ENCODE measurements around the gene KCNH3. TPM values are rescaled to one million over a fixed set of nuclear protein-coding genes. Genes with fewer than 3 reads are reported as not detected.

Gene KCNH3
- total and polyA plus RNA-seq, 8 donors = 0.55 to 3.2 (median 1.2) TPM

DNA sequence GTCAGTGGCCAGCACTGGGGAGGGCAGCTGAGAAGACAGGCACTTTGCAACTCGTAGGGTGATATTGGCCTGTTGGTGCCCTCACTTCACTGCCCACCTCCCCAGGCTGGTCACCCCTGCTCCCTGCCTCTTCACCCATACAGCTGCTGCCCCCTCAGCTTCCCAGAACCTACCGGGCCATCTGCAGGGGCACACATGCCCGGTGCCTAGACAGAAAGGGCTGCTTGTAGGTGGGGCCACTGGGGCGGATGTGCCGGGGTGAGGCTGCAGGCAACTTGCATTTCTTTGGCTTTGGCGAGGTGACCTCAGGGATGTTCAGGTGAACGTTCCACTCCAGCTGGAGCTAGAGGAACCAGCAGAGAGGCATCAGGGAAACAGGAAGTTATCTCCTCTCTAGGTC, 49.5 kb downstream of the KCNH3 start:
- H3K9me3 ChIP-seq = no peaks in the 10 kb centered on the region
- FAIRE-seq = no peak
- no peaks in the 10 kb centered on the region for H3K4me1 ChIP-seq
- H3K27me3 ChIP-seq = no peaks in the 10 kb centered on the region
- 91 to 92% methylated on average over 7 of the region's 7 CpGs for WGBS, 2 donors
- H3K4me3 ChIP-seq = no peak overlapping the region
- intact Hi-C loops (cut with DNase I) = no loop called here
- no peak for TF ChIP-seq CTCF (IDR thresholded peaks at IDR 0.05)
- H3K27ac ChIP-seq = no peak overlapping the region
- no peaks in the 10 kb centered on the region for H3K36me3 ChIP-seq
- ATAC-seq = no peak
- DNase-seq = no peak

- Histone ChIP-seq H3K9me3 (no peaks in the 10 kb centered on the region), H3K4me3 (no peak overlapping the region), H3K27ac (no peak overlapping the region), H3K27me3 (no peaks in the 10 kb centered on the region), H3K36me3 (no peaks in the 10 kb centered on the region), H3K4me1 (no peaks in the 10 kb centered on the region)
- 71 to 79% methylated on average over 4 of the region's 4 CpGs for WGBS, 2 donors
- TF ChIP-seq CTCF (IDR thresholded peaks at IDR 0.05) = no peak
- no peak for FAIRE-seq
- peak in 1 of 4 donors; percentile 17 for ATAC-seq
- DNase-seq = no peak
- intact Hi-C loops (cut with DNase I) = no loop called here
Measured at GRCh38 chr12:49588721-49589516, 50.1 kb downstream of the KCNH3 start.

- H3K27me3 ChIP-seq = no peaks in the 10 kb centered on the region
- DNase-seq = no peak
- FAIRE-seq = no peak
- no peak overlapping the region for H3K4me3 ChIP-seq
- intact Hi-C loops (cut with DNase I) = no loop called here
- H3K27ac ChIP-seq = no peak overlapping the region
- H3K36me3 ChIP-seq = no peaks in the 10 kb centered on the region
- WGBS, 2 donors = 74 to 84% methylated on average over 10 of the region's 10 CpGs
- H3K4me1 ChIP-seq = no peaks in the 10 kb centered on the region
- H3K9me3 ChIP-seq = no peaks in the 10 kb centered on the region
- no peak for TF ChIP-seq CTCF (IDR thresholded peaks at IDR 0.05)
- no peak for ATAC-seq
Measured at GRCh38 chr12:49598527-49598926, 59.7 kb downstream of the KCNH3 start.

DNA sequence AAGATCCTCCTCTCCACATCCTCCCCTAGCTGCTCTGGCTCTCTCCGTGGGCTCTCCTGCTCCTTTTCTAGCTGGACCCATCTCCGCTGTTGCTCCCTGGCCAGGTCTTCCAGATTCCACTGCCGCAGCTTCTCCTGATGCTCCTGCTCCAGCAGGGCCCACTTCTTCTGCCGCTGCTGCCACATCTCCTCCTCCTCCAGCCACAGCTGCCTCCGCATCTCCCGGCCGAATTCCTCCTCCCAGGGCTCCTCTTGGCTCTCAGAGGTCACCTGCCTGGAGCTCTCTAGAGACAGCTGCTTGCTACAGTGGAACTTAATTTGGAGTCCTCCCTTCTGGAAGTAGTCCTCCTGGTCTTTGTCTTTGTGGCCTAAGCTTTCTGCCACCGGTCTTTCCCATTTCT, 61.1 kb downstream of the KCNH3 start:
- FAIRE-seq = no peak
- WGBS, 2 donors = 90 to 91% methylated on average over 8 of the region's 8 CpGs
- H3K4me1 ChIP-seq = no peaks in the 10 kb centered on the region
- H3K4me3 ChIP-seq = no peak overlapping the region
- H3K27me3 ChIP-seq = no peaks in the 10 kb centered on the region
- H3K9me3 ChIP-seq = no peaks in the 10 kb centered on the region
- no peak for TF ChIP-seq CTCF (IDR thresholded peaks at IDR 0.05)
- no peak for ATAC-seq
- intact Hi-C loops (cut with DNase I) = no loop called here
- H3K27ac ChIP-seq = no peak overlapping the region
- no peak for DNase-seq
- no peaks in the 10 kb centered on the region for H3K36me3 ChIP-seq

DNA sequence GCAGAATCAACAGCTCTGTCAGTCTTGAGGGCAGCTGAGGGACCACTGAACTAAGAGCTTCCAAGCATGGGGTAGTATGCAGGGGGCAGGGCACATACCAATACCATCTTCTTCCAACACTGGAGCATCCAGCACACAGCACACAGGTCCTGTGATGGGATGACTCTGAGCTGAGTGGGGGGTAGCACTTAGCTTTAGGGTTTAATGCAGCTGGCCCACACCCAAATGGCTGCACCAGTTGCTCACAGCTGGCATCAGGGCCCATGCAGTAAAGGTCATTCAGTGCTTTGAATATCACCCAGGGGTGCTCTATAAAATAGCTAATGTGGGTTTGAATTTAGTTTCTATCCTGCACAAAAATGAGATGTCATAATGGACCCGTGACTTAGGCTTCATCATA, 64.9 kb downstream of the KCNH3 start:
- Histone ChIP-seq H3K27me3 (no peaks in the 10 kb centered on the region), H3K9me3 (no peaks in the 10 kb centered on the region), H3K4me3 (no peak overlapping the region), H3K36me3 (no peaks in the 10 kb centered on the region), H3K4me1 (peaks cover 0 to 6% (median 0%) of the 10 kb centered on the region in 3 donors), H3K27ac (no peak overlapping the region)
- no peak for ATAC-seq
- no peak for DNase-seq
- no peak for FAIRE-seq
- WGBS, 2 donors = 75 to 79% methylated on average over 1 of the region's 1 CpG
- intact Hi-C loops (cut with DNase I) = no loop called here
- no peak for TF ChIP-seq CTCF (IDR thresholded peaks at IDR 0.05)
